OCI-LY7 (cell line): ENCODE data around the gene CWC22.

ENCODE experiments used
- EZH2phosphoT487 ChIP-seq: fragments of 200-600 bp; sonication (generic); IDR thresholded peaks from 2 replicates; pipeline ENCODE4 v1.6.1; 2018; ENCODE audit warnings: low read depth, borderline replicate concordance, mild to moderate bottlenecking, mixed run types, antibody characterized with exemption, low read length, moderate library complexity, mixed read lengths
- TF ChIP-seq, protein P1 (sequence below): fragments of 200-600 bp; sonication (generic); conservative IDR thresholded peaks from 2 replicates; pipeline ENCODE4 v1.5.1; 2014; ENCODE audit warnings: mild to moderate bottlenecking, antibody characterized with exemption, low read length, moderate library complexity, mixed read lengths

- TF ChIP-seq, protein P1, sequence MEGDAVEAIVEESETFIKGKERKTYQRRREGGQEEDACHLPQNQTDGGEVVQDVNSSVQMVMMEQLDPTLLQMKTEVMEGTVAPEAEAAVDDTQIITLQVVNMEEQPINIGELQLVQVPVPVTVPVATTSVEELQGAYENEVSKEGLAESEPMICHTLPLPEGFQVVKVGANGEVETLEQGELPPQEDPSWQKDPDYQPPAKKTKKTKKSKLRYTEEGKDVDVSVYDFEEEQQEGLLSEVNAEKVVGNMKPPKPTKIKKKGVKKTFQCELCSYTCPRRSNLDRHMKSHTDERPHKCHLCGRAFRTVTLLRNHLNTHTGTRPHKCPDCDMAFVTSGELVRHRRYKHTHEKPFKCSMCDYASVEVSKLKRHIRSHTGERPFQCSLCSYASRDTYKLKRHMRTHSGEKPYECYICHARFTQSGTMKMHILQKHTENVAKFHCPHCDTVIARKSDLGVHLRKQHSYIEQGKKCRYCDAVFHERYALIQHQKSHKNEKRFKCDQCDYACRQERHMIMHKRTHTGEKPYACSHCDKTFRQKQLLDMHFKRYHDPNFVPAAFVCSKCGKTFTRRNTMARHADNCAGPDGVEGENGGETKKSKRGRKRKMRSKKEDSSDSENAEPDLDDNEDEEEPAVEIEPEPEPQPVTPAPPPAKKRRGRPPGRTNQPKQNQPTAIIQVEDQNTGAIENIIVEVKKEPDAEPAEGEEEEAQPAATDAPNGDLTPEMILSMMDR: no peak
- TF ChIP-seq EZH2phosphoT487: no peak
These were observed 53.1 kb downstream of the CWC22 start for GRCh38 chr2:179954026-179954425.
